GM19463 (cell line): ENCODE measurements around the gene MLIP.

Source experiments
- ATAC-seq: cut with Tn5 transposase; IDR thresholded peaks from one replicate; pipeline ENCODE4 v1.9.1; 2021; ENCODE audit warnings: mild to moderate bottlenecking, moderate library complexity; ENCODE audit not compliant: unreplicated experiment

Gene MLIP

DNA sequence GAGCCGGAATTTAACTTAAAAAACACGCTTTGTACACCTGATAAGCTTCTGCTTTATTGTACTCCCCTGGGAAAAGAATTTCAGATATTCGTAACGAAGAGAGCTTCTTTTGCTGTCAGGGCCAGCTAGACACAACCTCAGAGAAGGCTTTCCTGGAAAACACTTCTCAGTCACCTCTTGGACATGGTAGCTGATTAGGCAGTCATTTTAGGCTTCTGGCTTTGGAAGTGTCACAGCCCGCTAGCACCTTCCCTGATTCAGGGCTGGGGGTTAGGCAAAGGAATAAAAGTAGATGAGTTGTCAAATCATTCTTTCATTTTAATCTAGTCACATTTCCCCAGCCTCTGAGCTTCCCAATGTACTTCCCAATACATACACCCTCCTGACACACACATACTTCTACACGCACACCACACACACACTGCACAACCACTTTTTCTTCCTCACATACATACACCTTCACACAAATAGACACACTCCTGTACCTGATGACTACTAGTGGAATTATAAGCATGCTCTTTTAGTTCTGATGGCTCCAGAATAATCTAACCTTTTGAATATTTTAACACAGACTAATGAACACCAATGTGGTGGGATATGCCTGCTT lies 162.1 kb downstream of the MLIP start:
- ATAC-seq, result no peak

DNA sequence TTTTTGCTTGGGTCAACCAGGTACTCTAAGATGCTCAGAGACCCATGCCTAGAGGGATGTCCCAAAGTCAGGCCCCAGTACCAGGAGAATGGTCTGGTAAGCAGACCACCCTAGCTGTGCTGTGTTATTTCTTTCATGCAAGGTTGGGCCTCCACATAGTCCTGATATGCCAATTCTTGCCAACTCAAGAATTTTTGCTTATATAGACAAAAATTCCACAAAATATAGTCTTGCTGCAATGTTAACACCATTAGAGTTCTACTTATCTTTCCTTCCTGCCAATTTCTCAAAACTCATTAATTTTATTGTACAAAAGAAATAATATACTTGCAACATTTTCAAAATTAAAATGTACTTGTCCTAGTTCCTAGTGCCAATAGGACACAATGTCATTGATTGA lies 163.1 kb downstream of the MLIP start:
- ATAC-seq, result no peak

DNA sequence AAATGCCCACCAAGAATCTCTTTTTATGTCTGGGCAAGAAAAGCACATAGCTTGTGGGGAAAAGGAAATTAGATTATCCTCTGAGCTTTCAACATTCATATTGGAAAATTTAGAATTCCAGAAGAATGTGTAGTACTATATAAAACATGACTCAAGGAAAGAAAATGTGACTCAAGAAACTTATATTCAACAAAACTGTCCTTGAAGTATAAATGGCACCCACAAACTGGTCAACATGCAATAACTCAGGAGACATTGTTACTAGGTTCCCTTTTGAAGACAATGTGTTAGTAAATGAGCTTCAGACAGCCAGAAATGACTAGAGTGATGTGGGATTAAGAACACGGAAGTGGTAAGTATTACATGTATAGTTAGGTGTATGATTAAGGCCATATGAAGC lies 170.9 kb downstream of the MLIP start:
- no peak for ATAC-seq

DNA sequence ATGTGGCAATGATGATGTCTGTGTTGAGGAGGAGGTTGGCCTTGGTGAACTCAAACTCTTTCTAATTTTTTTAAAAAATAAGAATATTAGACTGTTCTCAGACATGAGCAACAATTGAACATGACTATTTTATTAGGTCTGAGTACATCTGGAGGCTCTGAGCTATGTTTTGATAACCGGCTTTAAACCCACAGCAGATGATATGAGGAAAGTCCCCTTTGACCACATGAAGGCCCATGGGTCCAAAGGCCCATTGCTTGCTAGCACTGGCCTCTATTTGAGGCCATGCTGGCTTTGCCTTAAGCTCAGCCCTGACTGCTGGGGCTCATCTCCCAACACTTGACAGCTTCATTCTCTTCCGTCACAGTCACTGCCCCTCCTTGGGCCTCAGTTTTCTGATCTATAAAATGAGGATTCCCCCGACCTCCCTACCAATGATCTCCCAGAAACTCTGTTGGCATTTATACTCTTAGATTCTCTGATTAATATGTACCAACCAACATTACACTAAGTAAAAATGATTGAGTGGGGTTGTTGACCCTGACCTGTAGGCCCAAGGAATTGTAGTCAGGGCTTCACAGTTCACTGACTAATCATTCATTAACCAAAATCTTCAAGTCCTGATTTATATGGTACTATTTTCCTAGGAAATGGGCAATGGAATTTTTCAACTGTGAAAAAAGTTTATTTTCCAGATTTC lies 173.1 kb downstream of the MLIP start:
- peak; percentile 65 for ATAC-seq

DNA sequence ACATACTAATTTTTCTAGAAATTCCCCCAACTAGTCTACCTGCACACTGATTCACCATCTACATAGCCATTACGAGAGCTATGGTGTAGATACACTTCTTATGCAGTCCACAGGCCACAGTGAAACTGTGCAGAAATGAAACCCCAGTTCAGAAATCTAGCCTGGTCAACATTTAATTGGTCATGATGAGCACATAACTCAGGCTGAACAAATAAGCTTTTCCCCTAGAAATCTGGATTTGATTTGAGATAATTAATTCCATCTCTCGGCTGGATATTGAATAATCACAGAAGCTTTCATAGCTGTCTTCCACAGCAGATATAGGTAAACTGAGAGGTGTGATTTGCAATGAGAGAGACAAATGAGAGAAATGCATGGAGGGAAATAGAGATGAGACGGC lies 174.4 kb downstream of the MLIP start:
- no peak for ATAC-seq

DNA sequence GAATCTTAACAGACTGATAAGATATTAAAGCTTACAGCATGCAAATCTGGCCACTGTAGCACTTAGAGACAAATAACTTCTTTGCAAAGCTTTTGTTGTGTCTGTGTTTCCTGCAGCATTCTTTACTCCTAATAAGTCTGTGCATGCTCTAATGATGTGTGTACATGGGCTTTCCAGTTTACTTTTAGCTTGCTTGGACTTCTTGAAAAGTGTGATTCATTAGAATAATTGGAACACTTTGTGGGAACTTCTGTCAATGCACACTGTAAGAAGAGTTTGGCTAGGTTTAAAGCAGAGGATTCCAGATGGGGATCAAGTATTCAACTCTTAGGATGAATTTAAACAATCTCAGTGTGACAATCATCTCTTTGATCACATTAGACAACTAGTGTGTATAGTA lies 174.9 kb downstream of the MLIP start:
- ATAC-seq, result no peak

DNA sequence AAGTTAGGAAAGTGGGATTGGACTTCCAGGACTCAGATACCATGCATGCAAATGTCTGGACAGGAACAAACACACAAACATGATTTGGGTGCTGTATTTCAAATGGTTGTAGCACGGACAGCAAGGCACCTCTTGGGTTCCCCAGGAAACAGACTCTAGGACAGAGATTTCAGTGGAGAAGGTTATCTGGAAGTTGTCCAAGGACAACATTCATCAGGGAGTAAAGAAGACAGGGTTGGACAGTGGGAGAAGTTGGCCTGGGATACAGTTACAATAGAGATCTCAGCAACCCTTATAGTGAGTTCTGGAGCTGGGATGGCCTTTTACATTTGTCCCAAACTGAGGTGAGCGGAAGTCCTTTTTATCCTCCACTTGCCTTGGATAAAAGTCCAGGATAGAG lies 177.2 kb downstream of the MLIP start:
- no peak for ATAC-seq

DNA sequence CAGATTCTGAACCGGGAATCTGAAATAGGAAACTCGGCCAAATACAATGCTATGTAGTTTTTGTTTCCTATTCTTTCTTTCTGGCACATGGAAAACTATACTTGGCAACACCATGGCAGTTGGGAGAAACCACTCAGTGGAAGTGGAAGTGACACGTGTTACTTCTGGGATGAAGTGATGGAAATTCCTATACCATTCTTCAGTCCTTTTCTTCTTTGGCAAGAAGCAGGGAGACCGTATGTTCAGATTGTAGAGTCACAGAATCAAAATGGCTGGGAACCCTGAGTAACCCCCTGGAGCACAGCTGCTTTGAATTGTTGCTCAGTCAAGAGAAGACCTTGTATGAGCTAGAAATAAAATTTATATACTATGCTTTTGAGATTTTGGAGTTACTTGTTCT lies 178.2 kb downstream of the MLIP start:
- ATAC-seq, result no peak

DNA sequence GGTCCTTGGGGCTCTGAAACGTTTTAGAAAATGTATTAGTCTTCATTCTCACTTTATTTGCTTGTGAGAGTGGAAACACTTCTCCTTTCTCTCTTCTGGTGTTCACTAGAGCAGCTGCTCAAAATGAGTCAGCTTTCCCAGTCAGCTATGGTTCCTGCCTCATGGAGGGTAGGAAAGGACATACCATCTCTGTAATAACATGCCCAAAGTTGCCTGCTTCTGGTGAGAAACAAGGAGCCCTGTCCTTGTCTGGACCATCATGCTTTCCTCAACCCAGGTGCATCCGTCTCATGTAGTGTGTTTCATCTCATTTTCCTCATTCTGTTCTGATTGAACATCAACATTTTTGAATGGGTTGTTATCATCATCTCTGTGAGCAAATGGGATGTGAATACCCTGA lies 179.9 kb downstream of the MLIP start:
- peak; percentile 69 for ATAC-seq

DNA sequence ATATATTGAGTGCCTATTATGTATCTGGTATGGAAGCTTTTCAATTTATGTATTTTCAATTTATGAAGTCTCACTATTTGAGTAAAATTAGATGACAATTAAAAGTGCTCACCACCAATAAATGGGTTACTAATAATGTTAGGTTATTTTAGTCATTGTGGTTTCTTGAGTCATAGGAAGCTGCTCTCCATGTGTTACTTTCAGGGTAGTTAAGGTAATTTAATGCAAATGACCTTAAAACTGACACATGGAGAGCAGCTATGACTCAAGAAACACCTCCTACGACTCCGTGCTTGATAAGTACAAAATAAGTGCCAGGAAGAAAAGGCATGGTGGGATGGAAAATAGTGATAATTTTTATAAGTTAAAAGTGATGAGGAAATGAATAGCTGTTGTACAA lies 180.5 kb downstream of the MLIP start:
- peak; percentile 85 for ATAC-seq

DNA sequence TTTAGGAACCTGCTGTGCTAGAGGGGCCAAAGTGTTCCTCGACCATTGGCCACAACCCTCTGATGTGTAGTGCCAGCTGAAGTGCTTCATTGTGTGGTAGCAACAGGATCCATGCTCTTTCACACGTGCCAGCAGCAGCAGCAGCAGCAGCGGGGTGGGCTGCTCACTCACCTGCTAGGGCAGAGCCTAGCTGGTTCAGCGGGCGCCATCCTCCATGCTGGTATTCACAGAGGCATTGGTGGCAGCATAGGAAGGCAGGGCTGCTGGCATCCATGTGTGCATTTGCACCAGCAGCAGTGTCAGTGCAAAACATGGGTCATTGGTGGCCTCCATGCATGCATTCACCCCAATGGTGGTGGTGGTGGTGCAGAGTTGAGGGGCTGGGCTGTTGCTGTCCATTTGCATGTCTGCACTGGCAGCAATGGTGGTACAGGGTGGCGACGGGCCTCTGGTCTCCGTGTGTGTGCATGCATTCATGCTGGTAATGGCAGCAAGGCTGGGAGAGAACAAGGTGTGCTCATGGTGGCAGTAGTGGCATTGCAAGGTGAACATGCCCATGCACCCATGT lies 183.8 kb downstream of the MLIP start:
- no peak for ATAC-seq

DNA sequence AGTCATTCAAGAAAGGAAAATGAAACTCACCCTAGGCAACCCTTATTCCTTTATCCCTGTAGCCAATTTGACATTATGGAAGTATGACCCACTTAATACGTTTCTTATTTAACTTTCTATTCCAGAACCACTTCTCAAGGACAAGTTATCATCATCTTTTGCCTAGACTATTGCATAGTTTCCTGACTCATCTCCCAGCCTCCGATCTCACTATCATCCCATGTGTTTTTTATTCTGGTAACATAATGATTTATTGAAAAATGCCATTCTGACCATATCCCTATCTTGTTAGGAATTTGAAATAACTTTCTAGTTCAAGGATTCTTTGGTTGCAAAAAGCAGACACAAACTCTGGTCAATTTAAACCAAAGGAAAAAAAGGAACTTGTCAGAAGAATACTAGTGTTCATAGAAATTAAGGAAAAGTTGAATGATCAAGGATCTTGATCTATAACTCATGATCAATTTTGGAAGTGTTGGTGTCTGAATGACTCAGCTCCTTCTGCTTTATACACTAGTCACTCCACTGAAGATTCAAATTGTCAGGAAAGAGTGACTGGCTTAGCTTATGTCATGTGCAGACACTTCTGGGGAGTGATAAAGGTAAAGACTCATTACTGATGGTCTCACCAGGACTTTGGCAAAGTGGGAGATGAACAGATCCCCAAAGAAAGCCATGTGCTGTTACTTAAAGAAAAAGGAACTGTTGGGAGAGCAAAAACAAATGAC lies 188.5 kb downstream of the MLIP start:
- ATAC-seq, result no peak

DNA sequence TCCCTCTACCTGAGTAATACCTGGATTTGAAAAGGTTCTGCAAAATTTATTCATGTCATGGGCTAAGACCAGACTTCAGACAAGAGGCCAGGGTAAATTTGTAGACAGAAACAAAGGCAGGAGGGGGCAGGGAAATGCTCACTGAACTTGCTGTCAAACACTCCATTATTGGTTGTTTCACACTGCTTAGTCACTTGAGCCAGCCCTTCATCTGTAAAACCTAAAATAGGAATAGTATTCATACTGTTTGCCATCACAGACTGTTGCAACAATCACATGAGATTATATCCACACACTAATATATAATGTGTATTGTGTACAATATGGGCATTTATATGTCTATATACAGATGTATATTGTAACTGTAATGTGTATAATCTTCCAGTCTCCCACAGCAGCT lies 190.5 kb downstream of the MLIP start:
- no peak for ATAC-seq

DNA sequence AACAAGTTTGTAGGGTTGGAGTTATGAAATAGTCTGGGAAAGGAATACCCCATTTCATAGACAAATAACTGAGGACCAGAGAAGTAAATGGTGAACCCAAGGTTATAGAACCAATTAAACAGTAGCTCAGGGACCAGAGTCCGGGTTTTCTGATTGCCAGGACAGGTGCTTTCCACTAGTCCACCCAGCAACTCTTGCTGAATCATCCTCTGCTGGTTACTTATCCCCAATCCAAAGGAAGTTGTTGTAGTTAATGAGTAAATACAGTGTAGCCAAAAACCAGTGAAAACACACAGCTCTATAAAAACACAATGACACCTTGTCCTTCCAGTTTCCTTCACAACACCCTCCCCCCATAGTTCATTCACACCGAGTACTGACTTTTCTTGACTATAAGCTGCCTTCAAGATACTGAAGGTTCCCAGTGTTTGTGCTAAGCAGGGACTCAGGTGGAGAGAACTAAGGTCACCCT lies 196.2 kb downstream of the MLIP start:
- peak; percentile 63 for ATAC-seq

DNA sequence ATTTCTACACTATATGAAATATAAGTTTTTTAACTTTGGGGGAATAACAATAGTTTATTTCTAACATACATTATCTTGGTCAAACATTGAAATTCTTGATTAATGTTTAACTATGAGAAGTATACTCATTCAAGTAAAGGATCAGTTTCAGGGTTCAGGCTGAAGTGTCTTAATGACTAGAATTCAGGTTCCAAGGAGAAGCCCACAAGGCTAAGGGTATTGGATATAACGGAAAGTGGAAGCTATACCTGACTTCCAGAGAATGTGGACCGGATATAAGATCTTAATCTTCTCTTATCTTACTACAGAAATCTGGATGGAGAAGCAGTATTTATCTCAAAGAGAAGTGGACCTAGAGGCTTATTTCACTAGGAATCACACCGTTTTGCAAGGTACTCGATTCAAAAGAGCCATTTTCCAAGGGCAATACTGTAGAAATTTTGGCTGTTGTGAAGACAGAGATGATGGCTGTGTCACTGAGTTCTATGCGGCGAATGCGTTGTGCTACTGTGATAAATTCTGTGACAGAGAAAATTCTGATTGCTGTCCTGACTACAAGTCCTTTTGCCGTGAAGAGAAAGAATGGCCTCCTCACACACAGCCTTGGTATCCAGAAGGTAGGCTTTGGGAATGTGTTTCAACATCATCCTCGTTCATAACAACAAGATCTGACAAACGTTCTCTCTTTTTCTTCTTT lies 197.2 kb downstream of the MLIP start, which contains the start of gene TINAG:
TINAG (plus strand) TSS at position 153 of the 697 bp plus-strand sequence; CDS start at position 263, 110 bp downstream.
- peak; percentile 28 for ATAC-seq

DNA sequence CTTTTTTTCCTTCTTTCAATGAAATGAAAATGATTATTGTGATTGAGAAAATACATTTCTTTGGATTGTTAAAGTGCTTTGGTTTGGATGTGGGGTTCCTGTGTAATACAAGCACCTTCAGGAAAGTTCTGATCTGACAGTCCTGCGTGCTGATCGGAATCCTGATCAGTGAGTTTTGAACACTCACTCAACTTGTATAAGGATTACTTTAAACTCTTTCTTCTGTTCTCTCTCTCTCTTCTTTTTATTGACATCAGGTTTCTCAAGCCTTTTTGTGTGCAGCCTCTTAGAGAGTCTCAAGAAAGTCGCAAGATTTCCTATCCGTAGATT lies 197.7 kb downstream of the MLIP start:
- no peak for ATAC-seq

DNA sequence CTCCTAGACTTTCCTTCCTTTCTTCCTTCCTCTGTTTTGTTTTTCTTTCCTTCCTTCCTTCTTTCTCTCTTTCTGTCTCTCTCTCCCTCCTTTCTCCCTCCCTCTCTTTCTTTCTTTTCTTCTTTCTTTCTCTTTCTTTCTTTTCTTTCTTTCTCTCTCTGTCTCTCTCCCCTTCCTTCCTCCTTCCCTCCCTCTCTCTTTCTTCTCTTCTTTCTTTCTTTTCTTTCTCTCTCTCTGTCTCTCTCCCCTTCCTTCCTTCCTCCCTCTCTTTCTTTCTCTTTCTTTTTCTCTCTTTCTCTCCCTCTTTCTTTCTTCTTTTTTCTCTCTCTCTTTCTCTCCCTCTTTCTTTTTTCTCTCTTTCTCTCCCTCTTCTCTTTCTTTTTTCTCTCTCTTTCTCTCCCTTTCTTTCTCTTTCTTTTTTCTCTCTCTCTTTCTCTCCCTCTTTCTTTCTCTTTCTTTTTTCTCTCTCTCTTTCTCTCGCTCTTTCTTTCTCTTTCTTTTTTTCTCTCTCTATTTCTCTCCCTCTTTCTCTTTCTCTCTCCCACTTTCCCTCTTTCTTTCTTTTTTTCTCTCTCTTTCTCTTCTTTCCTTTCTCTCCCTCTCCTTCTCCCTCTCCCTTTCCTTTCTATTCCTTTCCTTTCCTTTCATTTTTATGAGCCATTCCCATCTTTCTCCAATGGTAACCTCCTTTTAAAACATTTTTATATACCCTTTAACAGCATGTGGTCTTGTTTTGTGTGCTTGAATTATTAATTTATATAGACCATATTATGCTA lies 199.3 kb downstream of the MLIP start:
- ATAC-seq, result no peak

DNA sequence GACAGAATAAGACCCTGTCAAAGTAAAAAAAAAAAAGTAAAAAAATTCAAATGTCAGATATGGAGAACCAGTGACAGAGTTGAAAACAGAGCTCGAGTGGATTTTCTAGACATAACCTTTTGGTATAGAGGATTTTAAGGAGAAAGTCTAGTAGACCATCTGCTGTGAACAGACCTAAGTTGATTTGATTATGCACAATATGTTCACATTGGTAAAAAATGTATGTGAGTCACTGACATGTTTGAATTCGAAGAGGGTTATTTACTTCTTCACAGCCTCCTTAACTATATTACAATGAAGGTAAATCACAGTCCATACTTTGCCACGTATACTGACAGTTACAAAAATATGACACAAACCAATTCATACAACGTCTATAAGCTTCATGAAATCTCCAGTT lies 204.4 kb downstream of the MLIP start:
- ATAC-seq, result no peak
